Tibial nerve (tissue), 4 donors: ENCODE results near the gene MAML3. TPM values are rescaled to one million over a fixed set of nuclear protein-coding genes. Genes with fewer than 3 reads are reported as not detected.

ENCODE experiments used
- DNase-seq, 2 donors: peaks; one replicate each; pipeline ENCODE4 v3.0.0-alpha.2; 2019; ENCODE audit warnings: low spot score in 2 of 2
- H3K27ac ChIP-seq, 4 donors: fragments of 200-600 bp; sonication (generic) in 3 of 4; one replicate each; pipeline ENCODE4 v1.5.1; 2017 to 2019; ENCODE audit warnings: mild to moderate bottlenecking in 1 of 4
- H3K27me3 ChIP-seq, 2 donors: fragments of 200-600 bp; sonication (generic) in 1 of 2; one replicate each; pipeline versions ENCODE4 v1.5.1 to v1.6.0; 2017 to 2019
- H3K36me3 ChIP-seq, 3 donors: fragments of 200-600 bp; sonication (generic); one replicate each; pipeline ENCODE4 v1.5.1; 2018 to 2019
- H3K4me1 ChIP-seq, 4 donors: fragments of 200-600 bp; sonication (generic) in 3 of 4; one replicate each; pipeline ENCODE4 v1.5.1; 2017 to 2019
- H3K4me3 ChIP-seq, 4 donors: fragments of 200-600 bp; sonication (generic) in 3 of 4; one replicate each; pipeline ENCODE4 v1.5.1; 2017 to 2019; ENCODE audit warnings: mild to moderate bottlenecking in 1 of 4, moderate library complexity in 1 of 4
- H3K9me3 ChIP-seq, 4 donors: fragments of 200-600 bp; sonication (generic) in 3 of 4; one replicate each; pipeline ENCODE4 v1.5.1; 2017 to 2019
- CTCF ChIP-seq, 5 experiments: fragments of 200-600 bp in 3 of 5; fragments of 450-650 bp in 2 of 5; sonication (generic) in 3 of 5; IDR thresholded peaks; one replicate each; pipeline ENCODE4 v1.5.1; 2016 to 2019; ENCODE audit warnings: antibody characterized with exemption in 5 of 5, mild to moderate bottlenecking in 3 of 5, moderate library complexity in 2 of 5
- EP300 ChIP-seq, 2 donors: sonication (generic); formaldehyde crosslinking; IDR thresholded peaks; one replicate each; pipeline ENCODE4 v1.6.1; 2017; ENCODE audit warnings: antibody characterized with exemption in 2 of 2, mild to moderate bottlenecking in 1 of 2
- POLR2A ChIP-seq, 2 donors: fragments of 450-650 bp; IDR thresholded peaks; one replicate each; pipeline ENCODE4 v1.6.1; 2017; ENCODE audit warnings: antibody characterized with exemption in 2 of 2, mild to moderate bottlenecking in 2 of 2, moderate library complexity in 2 of 2
- whole genome bisulfite sequencing, 2 donors: methylation state at CpG; one replicate each; pipeline ENCODE4 v1.1.5; 2018; 5-methylcytosine and 5-hydroxymethylcytosine counted together
- total RNA-seq, 4 donors: library from RNA; depleted of rRNA; stranded (reverse); fragments of >200 nt; gene quantifications; one replicate each; pipeline ENCODE4 v1.1.0, GENCODE V29; 2016

MAML3 gene
- total RNA-seq, 4 donors from 2014 or later: 8.6 to 10.5 (median 9.4) TPM

GRCh38 chr4:139668658-139669201 lies 485.3 kb downstream of the MAML3 start:
- no peak overlapping the region for H3K4me3 ChIP-seq
- H3K4me1 ChIP-seq: peaks cover 0 to 36% (median 0%) of the 10 kb centered on the region in 4 donors
- no peak overlapping the region for H3K27ac ChIP-seq
- TF ChIP-seq POLR2A (IDR thresholded peaks at IDR 0.05) (no peak), CTCF (IDR thresholded peaks at IDR 0.05) (no peak), EP300 (IDR thresholded peaks at IDR 0.05) (no peak)
- H3K36me3 ChIP-seq: no peaks in the 10 kb centered on the region
- H3K9me3 ChIP-seq: no peaks in the 10 kb centered on the region
- DNase-seq: no peak
- 79 to 80% methylated on average over 4 of the region's 4 CpGs for WGBS, 2 donors
- no peaks in the 10 kb centered on the region for H3K27me3 ChIP-seq

GRCh38 chr4:139668036-139668435 lies 485.9 kb downstream of the MAML3 start:
- no peak for DNase-seq

More at GRCh38 chr4:139668036-139668435, 485.9 kb downstream of the MAML3 start:
- Histone ChIP-seq H3K4me1 (peaks cover 0 to 36% (median 0%) of the 10 kb centered on the region in 4 donors), H3K36me3 (no peaks in the 10 kb centered on the region), H3K9me3 (no peaks in the 10 kb centered on the region), H3K27me3 (no peaks in the 10 kb centered on the region), H3K27ac (no peak overlapping the region), H3K4me3 (no peak overlapping the region)
- WGBS, 2 donors: 73 to 78% methylated on average over 2 of the region's 2 CpGs
- no peak for TF ChIP-seq POLR2A (IDR thresholded peaks at IDR 0.05)

Other genes with a start within 250 kb of the MAML3 start
- gene SCOC, start 219.5 kb upstream of the MAML3 start, total RNA-seq: 10 to 100 TPM; 35.7 to 51.9 (median 46.5) TPM